DMS 273 treated with DMSO at 0.1 percent for 48 hours (cell line): ENCODE results near the gene MYCBPAP.
"Not testable (repeated sequence)": the region's sequence is repeated elsewhere in the genome, so short reads cannot be mapped to it uniquely, and the experiment has no call there.

ENCODE experiments used
- DNase-seq: peaks from one replicate; lab custom pipeline; 2025; lab: John Stamatoyannopoulos, UW

The MYCBPAP gene

DNA sequence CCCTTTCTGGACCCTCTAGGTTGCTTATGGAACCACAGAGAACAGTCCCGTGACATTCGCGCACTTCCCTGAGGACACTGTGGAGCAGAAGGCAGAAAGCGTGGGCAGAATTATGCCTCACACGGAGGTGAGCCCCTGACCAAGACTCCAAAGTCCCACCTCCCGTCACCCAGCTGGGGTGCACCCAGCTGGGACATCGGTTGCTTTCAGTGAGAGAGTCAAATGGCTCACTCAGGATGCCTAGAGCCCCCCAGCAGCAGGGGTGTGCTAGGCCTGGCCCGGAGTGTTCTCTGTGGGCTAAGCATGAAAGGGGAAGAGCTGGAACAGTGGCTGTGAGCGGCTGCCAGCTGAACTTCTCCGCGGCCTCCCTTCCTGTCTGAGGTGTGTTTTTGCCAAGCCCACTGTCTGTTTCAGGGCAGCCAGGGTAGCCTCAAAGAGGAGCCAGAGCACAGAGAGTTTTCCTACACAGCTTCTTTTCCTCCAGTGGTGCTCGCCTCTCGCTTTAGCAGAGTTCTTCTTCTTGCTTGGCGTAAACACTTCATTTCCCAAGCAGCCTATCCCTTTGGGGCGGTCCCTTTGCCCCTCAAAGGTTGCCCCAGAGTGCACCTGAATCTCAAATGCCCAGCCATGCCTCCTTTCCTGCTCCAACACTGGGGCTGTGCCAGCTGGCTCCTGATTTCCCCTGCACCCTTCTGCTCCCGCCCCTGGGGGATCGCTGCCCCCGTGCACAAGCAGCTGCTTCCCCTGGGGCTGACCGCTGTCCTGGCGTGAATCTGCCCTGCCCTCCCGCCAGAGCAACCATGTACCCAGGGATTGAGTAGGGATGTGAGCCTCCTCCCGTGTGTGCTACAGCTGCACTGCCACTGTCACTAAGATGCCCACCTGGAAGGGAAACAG is 37.0 kb upstream of the MYCBPAP start:
- no peak for DNase-seq

DNA sequence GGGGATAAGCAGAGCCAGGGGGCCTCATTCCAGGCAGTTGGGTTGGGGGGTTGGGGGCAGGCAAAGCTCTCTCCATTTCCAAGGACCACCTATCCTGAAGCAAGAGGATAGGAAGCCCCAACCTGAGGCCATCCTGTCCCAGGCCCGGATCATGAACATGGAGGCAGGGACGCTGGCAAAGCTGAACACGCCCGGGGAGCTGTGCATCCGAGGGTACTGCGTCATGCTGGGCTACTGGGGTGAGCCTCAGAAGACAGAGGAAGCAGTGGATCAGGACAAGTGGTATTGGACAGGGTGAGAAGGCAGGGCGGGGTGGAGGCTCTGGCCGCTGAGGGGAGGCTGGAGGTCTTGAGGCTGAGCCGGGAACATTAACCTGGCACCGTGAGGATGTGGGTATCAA is 36.0 kb upstream of the MYCBPAP start:
- DNase-seq, result no peak

DNA sequence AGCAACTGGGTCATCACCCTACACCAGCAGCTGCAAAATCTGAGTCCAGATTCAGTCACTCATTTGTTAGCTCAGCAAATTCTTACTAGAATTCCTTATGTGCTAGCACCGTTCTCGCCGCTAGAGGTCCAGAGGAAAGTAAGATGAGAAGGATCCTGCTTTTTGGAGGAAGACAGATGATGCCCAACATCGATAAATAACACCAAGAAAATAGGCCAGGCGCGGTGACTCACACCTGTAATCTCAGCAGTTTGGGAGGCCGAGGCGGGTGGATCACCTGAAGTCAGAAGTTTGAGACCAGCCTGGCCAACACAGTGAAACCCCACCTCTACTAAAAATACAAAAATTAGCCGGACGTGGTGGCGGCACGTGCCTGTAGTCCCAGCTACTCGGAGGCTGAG is 35.5 kb upstream of the MYCBPAP start:
- DNase-seq, result not testable (repeated sequence)

DNA sequence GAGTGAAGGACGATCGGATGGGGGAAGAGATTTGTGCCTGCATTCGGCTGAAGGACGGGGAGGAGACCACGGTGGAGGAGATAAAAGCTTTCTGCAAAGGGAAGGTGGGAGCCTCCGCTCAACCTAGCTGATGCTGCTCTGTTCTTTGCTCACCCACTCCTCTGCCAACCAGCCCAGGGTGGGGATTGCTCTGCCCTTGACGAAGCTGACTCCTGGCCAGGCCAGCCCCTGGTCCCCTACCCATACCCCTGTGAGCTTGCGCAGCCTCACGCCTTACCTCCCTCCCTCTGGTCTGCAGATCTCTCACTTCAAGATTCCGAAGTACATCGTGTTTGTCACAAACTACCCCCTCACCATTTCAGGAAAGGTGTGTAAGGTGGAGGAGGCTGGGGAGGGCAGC is 34.3 kb upstream of the MYCBPAP start:
- no peak for DNase-seq

DNA sequence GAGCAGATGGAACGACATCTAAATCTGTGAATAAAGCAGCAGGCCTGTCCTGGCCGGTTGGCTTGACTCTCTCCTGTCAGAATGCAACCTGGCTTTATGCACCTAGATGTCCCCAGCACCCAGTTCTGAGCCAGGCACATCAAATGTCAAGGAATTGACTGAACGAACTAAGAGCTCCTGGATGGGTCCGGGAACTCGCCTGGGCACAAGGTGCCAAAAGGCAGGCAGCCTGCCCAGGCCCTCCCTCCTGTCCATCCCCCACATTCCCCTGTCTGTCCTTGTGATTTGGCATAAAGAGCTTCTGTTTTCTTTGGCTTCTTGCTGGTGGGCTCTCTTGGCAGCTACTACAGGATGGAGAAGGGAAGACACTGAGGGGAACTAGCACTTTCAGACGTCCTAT is 33.7 kb upstream of the MYCBPAP start:
- DNase-seq, result no peak

DNA sequence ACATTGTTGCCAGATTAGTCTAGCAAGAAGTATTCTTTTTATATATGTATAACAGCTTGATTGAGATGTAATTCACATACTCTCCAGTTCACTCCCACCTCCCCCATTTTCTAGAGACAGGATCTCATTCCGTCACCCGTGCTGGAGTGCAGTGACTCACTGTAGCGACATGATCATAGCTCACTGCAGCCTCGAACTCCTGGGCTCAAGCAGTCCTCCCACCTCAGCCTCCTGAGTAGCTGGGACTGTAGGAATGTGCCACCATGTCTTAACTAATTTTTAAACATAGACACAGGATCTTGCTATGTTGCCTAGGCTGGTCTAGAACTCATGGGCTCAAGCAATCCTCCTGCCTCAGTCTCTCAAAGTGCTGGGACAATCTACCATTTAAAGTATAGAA is 32.9 kb upstream of the MYCBPAP start:
- no peak for DNase-seq

DNA sequence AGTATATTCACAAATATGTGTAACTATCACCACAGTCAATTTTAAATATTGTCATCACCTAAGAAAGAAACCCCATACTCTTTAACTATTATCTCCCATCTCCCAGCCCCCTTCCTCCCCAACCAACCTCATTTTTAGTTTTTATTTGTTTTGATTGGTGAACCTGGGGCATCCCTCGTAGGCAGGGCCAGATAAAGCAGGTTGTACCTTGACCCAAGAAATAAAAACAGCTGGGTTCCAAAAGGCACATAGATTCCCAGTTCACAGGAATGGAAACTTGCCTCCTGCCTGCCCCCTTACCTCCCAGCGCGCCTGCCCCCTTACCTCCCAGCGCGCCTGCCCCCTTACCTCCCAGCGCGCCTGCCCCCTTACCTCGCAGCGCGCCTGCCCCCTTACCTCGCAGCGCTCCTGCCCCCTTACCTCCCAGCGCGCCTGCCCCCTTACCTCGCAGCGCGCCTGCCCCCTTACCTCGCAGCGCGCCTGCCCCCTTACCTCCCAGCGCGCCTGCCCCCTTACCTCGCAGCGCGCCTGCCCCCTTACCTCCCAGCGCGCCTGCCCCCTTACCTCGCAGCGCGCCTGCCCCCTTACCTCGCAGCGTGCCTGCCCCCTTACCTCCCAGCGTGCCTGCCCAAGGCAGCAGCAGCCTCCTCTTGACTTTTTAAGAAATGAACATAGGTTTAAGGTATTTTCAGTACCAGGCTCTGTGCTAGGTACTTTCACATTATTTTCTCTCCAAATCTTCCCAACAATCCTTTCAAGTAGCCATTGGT is 32.3 kb upstream of the MYCBPAP start:
- not testable (repeated sequence) for DNase-seq

DNA sequence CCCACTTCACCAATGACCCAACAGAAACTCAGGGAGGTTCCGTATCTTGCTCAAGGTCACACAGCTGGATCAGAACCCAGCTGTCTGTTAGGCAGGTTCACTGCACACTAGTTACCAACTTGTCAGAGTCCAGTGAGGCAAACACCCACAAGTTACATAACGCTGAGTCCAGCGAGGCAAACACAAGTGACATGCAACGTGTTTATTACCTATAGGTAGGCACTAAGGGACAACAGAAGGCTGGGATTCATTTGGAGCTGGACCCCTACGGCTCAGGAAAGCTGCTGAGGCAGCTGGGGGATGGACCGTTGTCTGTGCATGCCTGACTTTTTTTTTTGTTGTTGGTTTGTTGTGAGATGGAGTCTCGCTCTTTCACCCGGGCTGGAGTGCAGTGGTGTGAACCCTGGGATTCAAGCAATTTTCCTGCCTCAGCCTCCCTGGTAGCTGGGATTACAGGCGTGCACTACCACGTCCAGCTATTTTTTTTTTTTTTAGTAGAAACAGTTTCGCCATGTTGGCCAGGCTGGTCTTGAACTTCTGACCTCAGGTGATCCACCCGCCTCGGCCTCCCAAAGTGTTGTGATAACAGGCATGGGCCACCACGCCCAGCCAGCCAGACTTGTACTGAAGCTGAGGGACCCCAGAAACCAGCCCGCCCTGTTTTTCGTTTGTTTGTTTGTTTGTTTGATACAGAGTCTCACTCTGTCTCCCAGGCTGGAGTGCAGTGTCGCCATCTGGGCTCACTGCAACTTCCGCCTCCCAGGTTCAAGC is 31.5 kb upstream of the MYCBPAP start:
- DNase-seq, result no peak

DNA sequence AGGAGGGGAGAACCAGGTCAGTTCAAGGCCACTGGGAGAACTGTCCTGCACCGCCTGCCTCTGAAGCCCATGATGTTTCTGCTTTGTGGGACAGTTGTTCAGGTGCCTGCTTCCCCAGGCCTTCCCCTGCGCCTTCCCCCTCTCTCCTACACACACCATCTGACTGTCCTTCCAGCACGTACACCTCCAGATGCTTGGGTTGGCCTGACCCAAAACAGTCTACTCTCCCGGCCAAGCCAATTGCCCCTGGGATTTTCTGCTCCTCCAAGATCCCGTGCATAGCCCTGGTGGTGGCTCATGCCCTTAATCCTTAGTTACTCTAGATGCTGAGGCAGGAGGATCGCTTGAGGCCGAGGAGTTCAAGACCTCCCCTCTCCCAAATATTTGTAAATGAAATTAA is 30.3 kb upstream of the MYCBPAP start:
- no peak for DNase-seq

DNA sequence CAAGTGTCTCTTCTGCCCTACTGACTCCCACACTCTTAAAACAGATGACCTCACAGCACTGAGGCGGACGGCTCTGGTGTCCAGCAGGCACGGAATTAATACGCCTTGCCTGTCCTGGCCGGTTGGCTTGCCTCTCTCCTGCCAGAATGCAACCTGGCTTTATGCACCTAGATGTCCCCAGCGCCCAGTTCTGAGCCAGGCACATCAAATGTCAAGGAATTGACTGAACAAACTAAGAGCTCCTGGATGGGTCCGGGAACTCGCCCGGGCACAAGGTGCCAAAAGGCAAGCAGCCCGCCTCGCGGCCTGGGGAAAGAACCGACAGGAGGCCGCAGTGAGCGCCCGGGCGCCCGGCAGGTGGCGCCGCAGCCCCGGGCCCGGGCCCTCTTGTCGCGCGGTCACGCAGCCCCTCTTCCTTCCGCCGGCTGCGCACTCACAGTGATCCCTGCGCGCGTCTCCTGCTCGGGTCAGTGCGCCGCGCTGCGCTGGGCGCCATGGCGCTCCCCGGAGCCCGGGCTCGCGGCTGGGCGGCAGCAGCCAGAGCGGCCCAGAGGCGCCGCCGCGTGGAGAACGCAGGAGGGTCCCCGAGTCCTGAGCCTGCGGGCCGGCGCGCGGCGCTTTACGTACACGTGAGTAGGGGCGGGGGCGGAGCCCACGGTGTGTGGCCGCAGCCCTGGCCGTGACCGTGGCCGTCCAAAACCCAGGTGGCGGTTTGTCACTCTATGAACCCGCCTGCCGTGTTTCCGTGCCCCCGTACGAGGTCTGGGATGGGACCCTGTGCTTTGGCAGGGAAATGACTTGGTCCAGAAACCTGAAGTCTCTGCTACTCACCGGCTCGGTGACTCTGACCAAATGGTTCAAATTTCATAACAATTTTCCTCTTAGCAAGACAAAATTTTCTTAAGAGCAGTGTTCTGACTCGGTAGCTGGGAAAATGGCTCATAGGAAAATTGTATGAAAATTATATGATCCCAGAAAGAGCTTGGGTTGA is 29.6 kb upstream of the MYCBPAP start, which contains the start of gene RSAD1:
Gene RSAD1, plus strand, starts transcription at position 470 of the 991 bp plus-strand sequence. Its CDS starts 25 bp downstream, at position 495.
- DNase-seq, result peak; percentile 78

DNA sequence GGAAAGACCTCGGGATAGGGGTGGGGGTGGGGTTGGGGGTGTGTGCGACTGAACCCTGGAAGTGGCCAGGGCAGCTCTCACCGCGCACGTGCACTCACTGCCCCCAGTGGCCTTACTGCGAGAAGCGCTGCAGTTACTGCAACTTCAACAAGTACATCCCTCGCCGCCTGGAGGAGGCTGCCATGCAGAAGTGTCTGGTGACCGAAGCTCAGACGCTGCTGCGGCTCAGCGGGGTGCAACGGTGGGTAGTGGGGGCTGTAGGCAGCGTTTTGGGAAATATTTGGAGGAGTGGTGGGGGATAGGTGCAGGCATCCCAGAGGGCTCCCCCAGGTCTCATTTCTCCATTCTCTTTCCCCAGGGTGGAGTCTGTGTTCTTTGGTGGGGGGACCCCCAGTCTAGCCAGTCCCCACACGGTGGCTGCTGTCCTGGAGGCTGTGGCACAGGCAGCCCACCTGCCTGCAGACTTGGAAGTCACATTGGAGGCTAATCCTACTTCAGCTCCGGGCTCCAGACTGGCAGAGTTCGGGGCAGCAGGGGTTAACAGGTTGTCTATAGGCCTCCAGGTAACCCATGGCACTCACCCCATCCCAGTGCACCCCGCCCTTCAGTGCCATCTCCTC is 28.6 kb upstream of the MYCBPAP start:
- DNase-seq, result peak; percentile 48

DNA sequence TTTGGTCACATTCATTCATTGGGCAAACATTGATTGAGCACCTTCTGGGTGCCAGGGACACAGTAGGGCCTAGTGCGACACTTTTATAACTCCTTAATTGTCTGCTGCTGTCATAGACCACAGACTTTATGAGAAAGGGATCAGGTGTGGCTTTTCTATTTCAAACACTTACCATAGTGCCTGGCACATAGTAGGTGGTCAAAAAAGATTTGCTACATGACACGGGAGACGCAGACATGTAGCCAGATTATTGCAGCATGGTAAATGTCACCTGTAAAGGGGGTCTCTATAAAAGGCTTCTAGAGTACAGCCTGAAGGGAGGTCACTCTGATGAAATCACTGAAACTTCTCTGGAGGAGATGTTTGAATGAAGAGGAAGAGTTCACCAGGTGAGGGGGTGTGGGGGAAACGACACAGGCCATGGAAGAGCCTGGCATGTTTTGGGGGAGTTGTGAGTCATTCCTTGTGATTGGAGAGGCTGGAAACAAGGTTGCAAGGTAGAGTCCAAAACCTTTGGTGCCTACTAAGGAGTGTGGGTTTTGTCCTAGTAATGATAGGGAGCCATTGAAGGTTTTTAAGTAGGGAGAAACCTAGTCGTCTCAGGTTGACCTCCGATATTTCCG is 28.0 kb upstream of the MYCBPAP start:
- DNase-seq, result no peak

DNA sequence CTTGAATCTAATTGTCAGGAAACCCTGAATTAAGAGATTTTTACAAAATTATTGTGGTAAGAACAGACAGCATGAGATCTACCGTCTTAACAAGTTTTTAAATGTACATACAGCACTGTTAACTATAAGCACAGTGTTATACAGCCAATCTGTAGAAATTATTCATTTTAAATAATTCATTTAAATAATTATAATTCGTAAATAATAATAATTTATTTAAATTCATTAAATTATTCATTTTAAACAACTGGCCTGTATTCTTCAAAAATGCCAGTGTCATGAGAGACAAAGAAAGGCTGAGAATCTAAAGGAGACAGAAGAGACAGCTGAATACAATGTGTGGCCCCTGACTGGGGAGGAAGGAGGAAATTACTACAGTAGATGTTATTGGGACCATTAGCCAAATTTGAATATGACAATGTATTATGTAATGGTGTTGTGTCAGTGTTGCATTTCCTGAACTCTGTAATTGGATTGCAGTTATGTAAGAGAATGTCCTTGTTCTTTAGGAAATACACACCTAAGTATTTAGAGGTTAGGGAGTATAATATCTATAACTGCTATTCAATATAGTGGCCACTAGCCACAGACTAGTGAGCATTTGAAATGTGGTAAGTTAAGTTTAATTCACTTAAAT is 27.3 kb upstream of the MYCBPAP start:
- no peak for DNase-seq

DNA sequence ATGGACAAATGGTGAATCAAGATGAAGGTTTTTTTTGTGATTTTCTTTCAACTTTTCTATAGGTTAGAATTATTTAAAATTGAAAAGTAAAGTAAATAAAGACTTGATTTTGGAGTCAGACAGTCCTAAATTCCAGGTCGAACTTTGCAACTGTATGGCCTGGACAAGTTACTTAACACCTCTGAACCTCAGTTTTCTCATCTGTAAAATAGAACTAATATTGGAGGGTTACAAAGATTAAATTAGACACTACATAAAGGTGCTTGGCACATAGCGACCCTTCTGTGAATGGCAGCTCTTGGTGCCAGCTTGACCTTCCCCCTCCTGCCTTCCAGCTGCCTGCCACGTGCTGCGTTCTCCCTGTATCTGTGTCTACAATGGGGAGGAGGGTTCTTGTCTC is 26.6 kb upstream of the MYCBPAP start:
- no peak for DNase-seq

DNA sequence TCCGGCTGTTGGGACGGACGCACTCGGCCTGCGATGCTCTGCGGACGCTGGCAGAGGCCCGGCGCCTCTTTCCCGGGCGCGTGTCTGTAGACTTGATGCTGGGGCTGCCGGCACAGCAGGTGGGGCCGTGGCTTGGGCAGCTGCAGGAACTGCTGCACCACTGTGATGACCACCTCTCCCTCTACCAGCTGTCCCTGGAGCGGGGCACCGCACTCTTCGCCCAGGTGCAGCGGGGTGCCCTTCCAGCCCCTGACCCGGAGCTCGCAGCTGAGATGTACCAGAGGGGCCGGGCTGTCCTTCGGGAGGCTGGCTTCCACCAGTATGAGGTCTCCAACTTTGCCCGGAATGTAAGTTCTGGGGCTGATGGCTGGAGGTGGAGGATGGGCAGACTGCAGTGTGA is 26.1 kb upstream of the MYCBPAP start:
- DNase-seq, result no peak

DNA sequence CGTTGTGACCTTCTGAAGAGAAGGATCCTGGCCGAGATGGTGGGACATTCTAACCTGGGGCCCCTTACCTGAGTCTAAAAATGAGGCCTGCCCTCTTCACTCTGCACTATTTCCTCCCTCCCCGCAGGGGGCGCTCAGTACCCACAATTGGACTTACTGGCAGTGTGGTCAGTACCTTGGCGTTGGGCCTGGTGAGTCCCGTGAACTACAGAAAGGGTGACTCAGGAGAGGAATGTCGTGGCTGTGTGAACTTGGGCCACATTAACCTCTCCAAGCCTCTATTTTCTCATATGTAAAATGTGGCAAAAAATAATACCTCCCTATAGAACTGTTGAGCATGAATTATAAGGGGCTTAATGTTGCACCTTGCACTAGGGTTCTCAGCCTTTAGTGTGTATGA is 25.7 kb upstream of the MYCBPAP start:
- DNase-seq, result peak; percentile 46

DNA sequence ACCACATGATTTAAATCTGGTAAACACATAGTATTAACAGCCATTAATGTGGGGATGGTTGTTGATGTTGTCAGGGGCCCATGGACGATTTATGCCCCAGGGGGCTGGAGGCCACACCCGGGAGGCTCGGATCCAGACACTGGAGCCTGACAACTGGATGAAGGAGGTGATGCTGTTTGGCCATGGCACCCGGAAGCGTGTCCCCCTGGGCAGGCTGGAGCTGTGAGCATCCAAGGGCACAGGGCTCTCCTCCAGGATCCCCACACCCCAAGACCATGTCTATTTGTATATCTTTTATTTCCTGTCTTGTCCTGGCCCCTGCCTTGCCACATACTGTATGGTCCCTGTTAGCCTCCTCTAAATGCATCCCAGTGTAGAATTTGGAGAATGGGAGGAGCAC is 25.0 kb upstream of the MYCBPAP start:
- no peak for DNase-seq

DNA sequence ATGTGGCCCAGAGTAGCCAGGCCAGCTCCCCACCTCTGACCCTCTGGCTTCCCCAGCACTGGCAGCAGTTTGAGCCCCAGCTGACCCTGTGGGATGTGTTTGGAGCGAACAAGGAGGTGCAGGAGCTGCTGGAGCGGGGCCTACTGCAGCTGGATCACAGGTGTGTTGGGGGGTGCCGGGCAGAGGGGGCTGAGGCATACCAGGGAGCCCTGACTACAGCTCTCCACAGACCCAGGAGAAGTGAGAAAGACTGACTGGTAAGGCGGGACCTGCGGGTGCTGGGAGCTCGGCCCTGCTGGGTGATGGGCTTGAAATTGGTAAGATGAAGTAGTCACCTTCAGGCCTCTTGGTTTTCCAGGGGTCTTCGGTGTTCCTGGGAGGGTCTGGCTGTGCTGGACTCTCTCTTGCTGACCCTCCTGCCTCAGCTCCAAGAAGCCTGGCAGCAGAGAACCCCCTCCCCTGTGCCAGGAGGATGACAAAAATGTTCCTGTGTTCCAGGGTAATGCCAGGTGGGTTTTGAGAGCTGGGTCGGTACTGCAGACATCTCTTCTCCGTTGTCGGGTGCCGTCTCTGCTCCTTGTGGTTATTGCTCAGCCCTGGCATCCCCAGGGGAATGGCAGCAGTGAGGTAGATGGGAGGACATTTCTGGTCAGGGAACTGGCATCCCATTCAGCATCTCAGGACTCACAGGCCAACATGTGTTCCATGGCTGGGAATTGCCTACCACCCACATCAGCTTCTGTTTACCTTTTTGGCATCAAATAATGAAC is 23.7 kb upstream of the MYCBPAP start:
- no peak for DNase-seq
